ENCODE data around the gene NAT10.

DNA sequence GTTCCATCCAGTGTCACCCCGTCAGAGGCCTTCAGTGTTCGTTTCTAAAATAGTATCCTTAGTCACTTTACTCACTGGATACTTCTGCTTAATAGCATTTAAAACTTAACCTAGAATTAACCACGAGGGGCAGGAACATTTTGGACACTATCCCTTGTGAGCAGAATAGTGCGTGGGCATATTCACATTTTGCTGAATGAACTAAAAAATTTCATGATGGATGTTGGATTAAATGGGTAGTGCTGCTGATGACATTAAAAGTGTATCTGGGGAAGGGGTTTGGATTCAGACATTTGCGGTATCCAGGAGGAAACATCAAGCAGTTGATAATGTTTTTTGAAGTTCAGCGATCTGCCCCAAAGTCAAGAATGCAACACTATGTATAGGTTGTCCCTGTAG lies 750 bp upstream of the NAT10 start:
- TF ChIP-seq EZH2 (IDR thresholded peaks at IDR 0.05; ENCODE audit: insufficient read depth, low read length) = no peak
- TF ChIP-seq, protein P1, sequence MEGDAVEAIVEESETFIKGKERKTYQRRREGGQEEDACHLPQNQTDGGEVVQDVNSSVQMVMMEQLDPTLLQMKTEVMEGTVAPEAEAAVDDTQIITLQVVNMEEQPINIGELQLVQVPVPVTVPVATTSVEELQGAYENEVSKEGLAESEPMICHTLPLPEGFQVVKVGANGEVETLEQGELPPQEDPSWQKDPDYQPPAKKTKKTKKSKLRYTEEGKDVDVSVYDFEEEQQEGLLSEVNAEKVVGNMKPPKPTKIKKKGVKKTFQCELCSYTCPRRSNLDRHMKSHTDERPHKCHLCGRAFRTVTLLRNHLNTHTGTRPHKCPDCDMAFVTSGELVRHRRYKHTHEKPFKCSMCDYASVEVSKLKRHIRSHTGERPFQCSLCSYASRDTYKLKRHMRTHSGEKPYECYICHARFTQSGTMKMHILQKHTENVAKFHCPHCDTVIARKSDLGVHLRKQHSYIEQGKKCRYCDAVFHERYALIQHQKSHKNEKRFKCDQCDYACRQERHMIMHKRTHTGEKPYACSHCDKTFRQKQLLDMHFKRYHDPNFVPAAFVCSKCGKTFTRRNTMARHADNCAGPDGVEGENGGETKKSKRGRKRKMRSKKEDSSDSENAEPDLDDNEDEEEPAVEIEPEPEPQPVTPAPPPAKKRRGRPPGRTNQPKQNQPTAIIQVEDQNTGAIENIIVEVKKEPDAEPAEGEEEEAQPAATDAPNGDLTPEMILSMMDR (IDR thresholded peaks at IDR 0.05; ENCODE audit: insufficient read depth, low read depth, low read length) = no peak
